Osteocyte (in vitro differentiated cells): ENCODE results near the gene ARHGAP22. TPM values are rescaled to one million over a fixed set of nuclear protein-coding genes. Genes with fewer than 3 reads are reported as not detected.

Source experiments
- DNase-seq: peaks from one replicate; pipeline ENCODE4 v3.0.0; 2021; ENCODE audit warnings: mixed read lengths; ENCODE audit not compliant: unreplicated experiment; ENCODE audit errors: extremely low spot score
- H3K27ac Mint-ChIP-seq: one replicate; pipeline ENCODE4 v1.8.0; 2021; ENCODE audit warnings: mild to moderate bottlenecking, mixed read lengths; ENCODE audit not compliant: unreplicated experiment
- H3K27me3 Mint-ChIP-seq: one replicate; pipeline ENCODE4 v1.8.0; 2021; ENCODE audit warnings: mixed read lengths; ENCODE audit not compliant: unreplicated experiment
- H3K36me3 Mint-ChIP-seq: one replicate; pipeline ENCODE4 v1.8.0; 2021; ENCODE audit warnings: mixed read lengths; ENCODE audit not compliant: unreplicated experiment
- H3K4me1 Mint-ChIP-seq: one replicate; pipeline ENCODE4 v1.8.0; 2021; ENCODE audit warnings: mixed read lengths; ENCODE audit not compliant: unreplicated experiment
- H3K4me3 Mint-ChIP-seq: one replicate; pipeline ENCODE4 v1.8.0; 2021; ENCODE audit warnings: mild to moderate bottlenecking, moderate library complexity, mixed read lengths; ENCODE audit not compliant: unreplicated experiment
- H3K9me3 Mint-ChIP-seq: one replicate; pipeline ENCODE4 v1.8.0; 2021; ENCODE audit warnings: mixed read lengths; ENCODE audit not compliant: unreplicated experiment
- total RNA-seq: library from RNA; stranded (reverse); gene quantifications from 2 replicates; pipeline ENCODE4 v1.2.1, GENCODE V29; 2021
- TF ChIP-seq, protein P1 (sequence below): fragments of 200-600 bp; sonication (generic); IDR thresholded peaks from 2 replicates; pipeline ENCODE4 v1.5.0; 2021; ENCODE audit warnings: antibody characterized with exemption, mild to moderate bottlenecking, moderate library complexity

The ARHGAP22 gene
- total RNA-seq, 1 donor from 2014 or later = 0.64 TPM

DNA sequence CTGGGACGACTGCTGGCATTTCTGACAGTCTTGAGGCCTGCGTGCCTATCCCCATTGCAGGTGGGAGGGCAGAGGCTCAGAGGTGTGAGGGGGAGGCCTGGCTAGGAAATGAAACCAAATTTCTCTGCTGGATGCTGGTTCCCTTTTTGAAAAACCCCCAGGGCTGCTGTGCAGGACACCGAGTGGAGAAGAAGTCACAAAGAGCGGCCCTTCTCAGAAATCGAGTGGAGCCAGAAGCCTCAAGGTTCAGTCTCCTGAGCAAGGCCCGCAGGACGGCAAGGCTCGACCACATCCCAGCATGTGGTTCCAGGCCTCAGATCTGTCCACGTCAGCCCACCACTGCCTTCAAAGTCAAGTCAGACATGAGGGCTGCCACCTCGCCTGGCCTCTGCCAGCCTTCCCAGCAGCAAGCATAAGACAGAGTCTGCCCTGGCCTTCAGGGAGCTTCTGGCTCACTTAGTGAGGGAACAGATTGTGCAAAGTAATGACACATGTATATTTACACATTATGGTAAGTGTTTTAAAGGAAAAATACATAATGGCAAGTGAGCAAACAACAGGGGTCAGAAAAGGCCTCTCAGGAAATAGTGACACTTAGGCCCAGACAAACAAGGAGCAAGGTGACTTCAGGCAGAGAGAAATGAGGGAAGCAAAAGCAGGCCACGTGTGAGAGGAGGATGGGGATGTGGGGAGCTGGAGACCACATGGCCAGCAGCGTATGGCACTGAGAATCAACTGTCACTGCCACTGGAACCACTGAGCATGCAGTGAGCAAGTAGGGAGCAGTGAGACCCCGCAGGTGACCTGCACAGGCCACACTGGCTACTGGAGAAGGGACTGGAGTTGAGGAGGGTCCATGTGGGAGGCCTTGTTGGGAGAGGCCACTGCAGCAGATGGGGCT, 86.7 kb downstream of the ARHGAP22 start:
- TF ChIP-seq, protein P1, sequence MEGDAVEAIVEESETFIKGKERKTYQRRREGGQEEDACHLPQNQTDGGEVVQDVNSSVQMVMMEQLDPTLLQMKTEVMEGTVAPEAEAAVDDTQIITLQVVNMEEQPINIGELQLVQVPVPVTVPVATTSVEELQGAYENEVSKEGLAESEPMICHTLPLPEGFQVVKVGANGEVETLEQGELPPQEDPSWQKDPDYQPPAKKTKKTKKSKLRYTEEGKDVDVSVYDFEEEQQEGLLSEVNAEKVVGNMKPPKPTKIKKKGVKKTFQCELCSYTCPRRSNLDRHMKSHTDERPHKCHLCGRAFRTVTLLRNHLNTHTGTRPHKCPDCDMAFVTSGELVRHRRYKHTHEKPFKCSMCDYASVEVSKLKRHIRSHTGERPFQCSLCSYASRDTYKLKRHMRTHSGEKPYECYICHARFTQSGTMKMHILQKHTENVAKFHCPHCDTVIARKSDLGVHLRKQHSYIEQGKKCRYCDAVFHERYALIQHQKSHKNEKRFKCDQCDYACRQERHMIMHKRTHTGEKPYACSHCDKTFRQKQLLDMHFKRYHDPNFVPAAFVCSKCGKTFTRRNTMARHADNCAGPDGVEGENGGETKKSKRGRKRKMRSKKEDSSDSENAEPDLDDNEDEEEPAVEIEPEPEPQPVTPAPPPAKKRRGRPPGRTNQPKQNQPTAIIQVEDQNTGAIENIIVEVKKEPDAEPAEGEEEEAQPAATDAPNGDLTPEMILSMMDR = no peak
- H3K36me3 Mint-ChIP-seq = no peaks in the 10 kb centered on the region
- H3K4me1 Mint-ChIP-seq = peaks cover 8% of the 10 kb centered on the region
- peak; percentile 70 for DNase-seq
- H3K27ac Mint-ChIP-seq = no peak overlapping the region
- no peak overlapping the region for H3K4me3 Mint-ChIP-seq
- no peaks in the 10 kb centered on the region for H3K27me3 Mint-ChIP-seq
- peaks cover 14% of the 10 kb centered on the region for H3K9me3 Mint-ChIP-seq

DNA sequence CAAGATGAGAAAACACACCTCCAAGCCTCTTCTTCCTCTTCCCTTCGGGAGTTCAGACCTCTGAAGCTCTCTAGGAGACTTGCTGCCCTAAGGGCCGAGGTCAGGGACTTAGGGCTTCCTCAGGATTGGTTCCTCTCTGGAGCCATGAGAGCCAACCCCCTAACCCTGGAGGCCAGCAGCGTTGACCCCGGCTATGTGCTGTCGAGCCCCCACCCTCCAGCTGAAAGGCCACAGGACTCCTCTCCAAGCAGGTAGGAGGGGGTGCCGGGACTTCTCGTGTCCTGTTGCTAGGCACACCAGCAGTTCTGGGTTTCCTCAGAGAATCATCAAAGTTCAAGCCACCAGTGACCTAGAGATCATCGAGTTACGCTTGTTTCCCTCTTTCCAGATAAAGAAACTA, 87.4 kb downstream of the ARHGAP22 start:
- no peak for DNase-seq
- TF ChIP-seq, protein P1 = no peak
- H3K27me3 Mint-ChIP-seq = no peaks in the 10 kb centered on the region

DNA sequence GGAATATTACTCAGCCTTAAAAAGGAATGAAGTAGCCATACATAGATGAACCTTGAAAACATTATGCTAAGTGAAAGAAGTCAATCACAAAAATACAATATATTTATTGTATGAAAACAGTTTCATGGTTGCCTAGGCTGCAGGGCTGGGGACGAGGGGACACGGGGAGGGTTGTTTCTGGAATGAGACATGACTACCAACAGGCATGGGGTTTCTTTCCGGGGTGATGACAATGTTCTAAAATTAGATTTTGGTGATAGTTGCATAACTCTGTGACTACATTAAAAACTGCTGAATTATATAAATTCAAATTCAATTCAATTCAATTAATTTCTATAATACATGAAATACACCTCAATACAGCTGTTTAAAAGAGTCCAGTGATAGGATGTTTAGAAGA, 88.0 kb downstream of the ARHGAP22 start:
- Mint-ChIP-seq H3K36me3 (no peaks in the 10 kb centered on the region), H3K4me3 (no peak overlapping the region), H3K4me1 (peaks cover 2% of the 10 kb centered on the region), H3K9me3 (peaks cover 18% of the 10 kb centered on the region), H3K27ac (no peak overlapping the region), H3K27me3 (no peaks in the 10 kb centered on the region)
- TF ChIP-seq, protein P1 = no peak
- no peak for DNase-seq

More for the DNA sequence above, 87.4 kb downstream of the ARHGAP22 start:
- H3K36me3 Mint-ChIP-seq = no peaks in the 10 kb centered on the region
- peaks cover 18% of the 10 kb centered on the region for H3K9me3 Mint-ChIP-seq
- no peak overlapping the region for H3K4me3 Mint-ChIP-seq
- peaks cover 2% of the 10 kb centered on the region for H3K4me1 Mint-ChIP-seq
- H3K27ac Mint-ChIP-seq = no peak overlapping the region

DNA sequence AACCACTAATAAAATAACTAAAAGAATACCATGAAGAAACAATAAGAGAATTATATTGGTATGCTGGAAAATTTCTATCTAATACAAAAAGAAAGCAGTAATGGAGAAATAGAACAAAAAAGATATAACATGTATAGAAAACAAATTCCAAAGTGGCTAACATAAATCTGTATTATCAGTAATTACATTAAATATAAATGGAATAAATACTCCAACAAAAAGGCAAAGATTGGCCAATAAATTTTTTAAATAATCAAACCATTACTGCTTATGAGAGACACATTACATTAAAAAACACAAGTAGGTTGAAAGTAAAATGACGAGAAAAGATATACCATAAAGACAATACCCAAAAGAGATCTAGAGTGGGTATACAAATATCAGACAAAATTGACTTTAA, 90.0 kb downstream of the ARHGAP22 start:
- Mint-ChIP-seq H3K27me3 (no peaks in the 10 kb centered on the region), H3K27ac (no peak overlapping the region), H3K9me3 (peaks cover 18% of the 10 kb centered on the region), H3K36me3 (no peaks in the 10 kb centered on the region), H3K4me3 (no peak overlapping the region), H3K4me1 (peaks cover 2% of the 10 kb centered on the region)
- no peak for DNase-seq
- TF ChIP-seq, protein P1 = no peak

DNA sequence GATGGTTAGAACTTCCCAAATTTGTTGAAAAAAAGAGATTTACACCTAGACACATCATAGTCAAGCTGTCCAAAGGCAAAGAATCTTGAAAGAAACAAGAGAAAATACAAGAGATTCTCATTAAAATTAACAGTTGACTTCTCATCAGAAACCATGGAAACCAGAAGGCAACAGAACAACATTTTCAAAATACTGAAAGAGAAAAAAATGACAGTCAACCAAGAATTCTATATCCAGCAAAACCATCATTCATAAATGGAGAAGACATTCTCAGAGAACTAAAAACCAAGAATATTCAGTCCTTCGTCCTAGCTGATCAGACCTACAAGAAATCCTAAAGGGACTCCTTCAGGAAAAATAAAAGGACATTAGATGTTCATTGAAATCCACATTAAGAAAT, 90.6 kb downstream of the ARHGAP22 start:
- Mint-ChIP-seq H3K9me3 (peaks cover 18% of the 10 kb centered on the region), H3K36me3 (no peaks in the 10 kb centered on the region), H3K4me1 (peaks cover 5% of the 10 kb centered on the region)

More for the DNA sequence above, 90.6 kb downstream of the ARHGAP22 start:
- Mint-ChIP-seq H3K27me3 (no peaks in the 10 kb centered on the region), H3K4me3 (no peak overlapping the region), H3K27ac (no peak overlapping the region)
- TF ChIP-seq, protein P1 = no peak
- DNase-seq = no peak
